LNCAP (cell line): Measurements from ENCODE around the gene TMEM178B.

Source experiments
- CTCF ChIP-seq: fragments of 450-650 bp; IDR thresholded peaks from 2 replicates; pipeline ENCODE4 v1.5.1; 2017; ENCODE audit warnings: mild to moderate bottlenecking

Gene TMEM178B

GRCh38 chr7:141072548-141073172 is 1.2 kb upstream of the TMEM178B start:
- no peak; the same call in 1 of the 2 replicates for TF ChIP-seq CTCF

- no peak for TF ChIP-seq CTCF
Observed at GRCh38 chr7:141073173-141073640, 657 bp upstream of the TMEM178B start.

GRCh38 chr7:141074162-141074991 is 513 bp downstream of the TMEM178B start:
- no peak for TF ChIP-seq CTCF

- TF ChIP-seq CTCF, result no peak
Observed at GRCh38 chr7:141074997-141075396, 1.1 kb downstream of the TMEM178B start.

- no peak for TF ChIP-seq CTCF
Observed at GRCh38 chr7:141076377-141076776, 2.5 kb downstream of the TMEM178B start.

- no peak for TF ChIP-seq CTCF
Observed at GRCh38 chr7:141079219-141079618, 5.4 kb downstream of the TMEM178B start.

- TF ChIP-seq CTCF, result no peak
Observed at GRCh38 chr7:141094336-141095070, 20.6 kb downstream of the TMEM178B start.
